HUES6 (cell line): ENCODE data around the gene CSPG4.
"Not testable (repeated sequence)": the region's sequence is repeated elsewhere in the genome, so short reads cannot be mapped to it uniquely, and the experiment has no call there.

Source experiments
- H3K27ac ChIP-seq: 2 replicates; pipeline ENCODE4 v1.7.0; 2013; ENCODE audit warnings: low read depth, mild to moderate bottlenecking, low read length, inconsistent platforms
- H3K27me3 ChIP-seq: 2 replicates; pipeline ENCODE4 v1.6.1; 2013; ENCODE audit warnings: low read length; ENCODE audit not compliant: control insufficient read depth, insufficient read depth
- H3K36me3 ChIP-seq: 2 replicates; pipeline ENCODE4 v1.6.1; 2013; ENCODE audit warnings: low read length; ENCODE audit not compliant: control insufficient read depth, insufficient read depth
- H3K4me1 ChIP-seq: 2 replicates; pipeline ENCODE4 v1.6.1; 2013; ENCODE audit warnings: low read length; ENCODE audit not compliant: control insufficient read depth, insufficient read depth
- H3K4me3 ChIP-seq: 2 replicates; pipeline ENCODE4 v1.5.1; 2013; ENCODE audit warnings: low read depth, low read length
- H3K9ac ChIP-seq: one replicate; pipeline ENCODE4 v1.6.1; 2013; ENCODE audit warnings: mild to moderate bottlenecking, low read length
- H3K9me3 ChIP-seq: 2 replicates; pipeline ENCODE4 v1.6.1; 2013; ENCODE audit warnings: low read depth, low read length; ENCODE audit not compliant: control insufficient read depth, insufficient read depth

CSPG4 gene

DNA sequence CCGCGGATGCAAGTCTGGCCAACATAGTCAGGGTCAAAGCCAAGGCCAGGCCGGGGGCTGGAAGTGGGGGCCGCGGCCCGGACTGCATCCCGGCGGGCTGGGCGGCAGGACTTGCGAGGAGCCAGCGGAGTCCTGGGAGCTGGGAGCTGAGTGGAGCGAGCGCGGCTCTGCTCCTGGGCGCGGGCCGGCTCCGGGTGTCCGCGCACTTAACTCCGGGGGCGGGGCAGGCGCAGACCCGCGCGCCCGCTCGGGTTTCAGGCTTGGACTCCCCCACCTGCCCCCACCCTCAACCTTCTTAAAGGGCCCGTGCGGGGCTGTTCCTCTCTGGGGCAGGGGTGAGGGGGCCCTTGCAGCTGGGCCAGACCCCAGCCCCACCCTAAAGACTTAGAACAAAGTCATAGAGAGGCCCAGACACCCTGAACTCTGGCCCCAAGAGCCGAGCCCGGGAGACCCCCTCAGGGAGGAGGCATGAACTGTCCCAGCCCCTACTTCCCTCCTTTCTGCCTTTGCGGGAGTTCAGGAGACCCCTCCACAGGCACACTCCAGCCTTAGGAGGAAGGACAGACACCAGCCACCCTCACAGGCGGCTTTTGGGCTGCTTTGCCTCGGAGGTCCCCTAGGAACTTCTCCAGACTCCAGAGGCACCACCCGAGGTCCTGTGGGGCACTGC lies at the start of gene CSPG4:
Gene CSPG4, minus strand, starts transcription at position 181 of the 670 bp plus-strand sequence. Its CDS starts 93 bp downstream, at position 88.
- Histone ChIP-seq H3K27ac (no peak within 1 kb of the TSS), H3K4me1 (peaks cover 14% of the 10 kb centered on the region), H3K9me3 (no peaks in the 10 kb centered on the region), H3K9ac (peak within 1 kb of the TSS; percentile 65), H3K36me3 (no peaks in the 10 kb centered on the region), H3K27me3 (peaks cover 9% of the 10 kb centered on the region), H3K4me3 (peak within 1 kb of the TSS; percentile 65)

GRCh38 chr15:75762357-75762718 lies 49.7 kb upstream of the CSPG4 start:
- H3K9me3 ChIP-seq, H3K4me1 ChIP-seq, H3K9ac ChIP-seq, H3K36me3 ChIP-seq, H3K4me3 ChIP-seq, H3K27me3 ChIP-seq, H3K27ac ChIP-seq: not testable (repeated sequence)

DNA sequence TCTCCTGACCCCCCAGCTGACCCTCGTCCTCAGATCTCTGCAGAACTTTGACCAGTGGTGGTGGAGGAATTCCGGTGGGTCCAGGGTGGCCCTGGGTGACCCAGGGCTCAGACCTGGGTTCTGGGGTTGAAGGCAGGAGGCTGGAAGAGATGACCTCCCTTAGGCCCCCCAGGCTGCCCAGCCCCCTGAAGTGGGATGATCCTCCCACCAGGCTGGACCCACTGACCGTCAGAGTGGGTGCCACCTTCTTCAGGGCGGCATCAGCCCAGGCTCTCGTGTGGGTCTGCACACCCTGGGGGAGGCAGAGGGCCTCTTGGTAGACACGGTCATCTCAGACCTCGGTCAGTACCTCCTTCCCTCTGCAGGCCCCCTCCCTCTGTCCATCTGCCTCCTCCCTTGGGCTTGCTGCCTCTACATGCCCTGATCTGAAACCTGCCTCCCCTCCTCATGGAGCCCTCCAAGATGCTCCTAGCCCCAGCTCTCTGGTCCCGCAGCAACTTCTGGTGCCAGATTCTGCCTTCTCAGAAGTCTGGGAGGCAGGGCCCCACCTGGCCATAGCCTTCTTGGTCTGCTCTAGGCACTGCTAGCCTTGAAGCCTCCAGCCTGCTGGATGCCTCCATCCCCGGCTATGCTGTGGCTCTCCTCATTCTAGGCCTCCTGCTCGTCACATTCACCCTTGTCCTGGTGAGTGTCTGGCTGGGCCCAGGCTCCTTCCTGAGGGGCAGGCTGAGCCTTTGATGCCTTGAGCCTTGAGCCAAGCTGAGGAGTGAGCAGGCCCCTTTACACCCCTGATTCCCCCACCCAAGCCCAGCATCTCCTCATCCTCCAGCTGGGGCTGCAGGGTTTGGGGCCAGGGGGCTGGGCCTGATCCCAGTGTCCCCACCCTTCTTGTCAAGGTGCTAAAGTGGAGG lies 49.1 kb upstream of the CSPG4 start:
- Histone ChIP-seq H3K9me3 (no peaks in the 10 kb centered on the region), H3K9ac (no peak overlapping the region), H3K36me3 (no peaks in the 10 kb centered on the region), H3K4me3 (no peak overlapping the region), H3K27me3 (no peaks in the 10 kb centered on the region), H3K27ac (no peak overlapping the region), H3K4me1 (peaks cover 6% of the 10 kb centered on the region; the same call in 1 of the 2 replicates)

DNA sequence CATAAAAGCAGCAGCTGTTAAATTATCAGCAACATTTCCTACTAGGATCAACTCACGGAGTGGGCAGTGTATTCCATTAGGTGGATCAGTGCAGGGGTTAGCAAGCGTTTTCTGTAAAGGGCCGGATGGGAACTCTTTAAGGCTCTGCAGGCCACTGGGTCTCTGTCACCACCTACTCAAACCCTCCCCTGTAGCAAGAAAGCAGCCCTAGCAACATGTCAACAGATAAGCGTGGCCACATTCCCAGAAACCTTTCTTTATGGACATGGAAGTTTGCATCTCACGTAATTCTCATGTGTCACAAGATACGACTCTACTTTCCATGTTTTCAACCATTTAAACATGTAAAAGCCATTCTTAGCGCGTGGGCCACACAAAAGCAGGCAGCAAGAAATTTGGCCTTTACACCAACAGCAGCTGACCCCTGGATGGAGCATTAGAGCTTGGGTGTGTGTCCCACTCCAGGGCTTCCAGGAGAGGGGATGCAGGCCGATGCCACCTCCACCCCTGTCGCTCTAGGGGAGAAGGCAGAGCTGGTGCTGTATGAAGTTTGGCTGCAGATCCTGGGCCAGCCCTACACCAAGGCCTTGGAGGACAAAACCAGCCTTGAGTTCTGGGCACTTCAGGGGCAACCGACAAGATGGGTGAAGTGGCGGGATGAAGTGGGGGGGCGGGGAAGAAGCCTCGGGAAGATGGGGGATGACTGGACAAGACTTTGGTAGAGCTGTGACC lies 48.2 kb upstream of the CSPG4 start:
- no peaks in the 10 kb centered on the region for H3K36me3 ChIP-seq
- H3K27ac ChIP-seq = no peak overlapping the region
- no peak overlapping the region for H3K4me3 ChIP-seq
- no peak overlapping the region for H3K9ac ChIP-seq
- H3K27me3 ChIP-seq = no peaks in the 10 kb centered on the region
- H3K4me1 ChIP-seq = peaks cover 6% of the 10 kb centered on the region; the same call in 1 of the 2 replicates
- H3K9me3 ChIP-seq = no peaks in the 10 kb centered on the region

- H3K27me3 ChIP-seq, H3K9ac ChIP-seq, H3K9me3 ChIP-seq, H3K4me1 ChIP-seq, H3K4me3 ChIP-seq, H3K36me3 ChIP-seq, H3K27ac ChIP-seq: not testable (repeated sequence)
Observed at GRCh38 chr15:75760131-75760520, 47.5 kb upstream of the CSPG4 start.

DNA sequence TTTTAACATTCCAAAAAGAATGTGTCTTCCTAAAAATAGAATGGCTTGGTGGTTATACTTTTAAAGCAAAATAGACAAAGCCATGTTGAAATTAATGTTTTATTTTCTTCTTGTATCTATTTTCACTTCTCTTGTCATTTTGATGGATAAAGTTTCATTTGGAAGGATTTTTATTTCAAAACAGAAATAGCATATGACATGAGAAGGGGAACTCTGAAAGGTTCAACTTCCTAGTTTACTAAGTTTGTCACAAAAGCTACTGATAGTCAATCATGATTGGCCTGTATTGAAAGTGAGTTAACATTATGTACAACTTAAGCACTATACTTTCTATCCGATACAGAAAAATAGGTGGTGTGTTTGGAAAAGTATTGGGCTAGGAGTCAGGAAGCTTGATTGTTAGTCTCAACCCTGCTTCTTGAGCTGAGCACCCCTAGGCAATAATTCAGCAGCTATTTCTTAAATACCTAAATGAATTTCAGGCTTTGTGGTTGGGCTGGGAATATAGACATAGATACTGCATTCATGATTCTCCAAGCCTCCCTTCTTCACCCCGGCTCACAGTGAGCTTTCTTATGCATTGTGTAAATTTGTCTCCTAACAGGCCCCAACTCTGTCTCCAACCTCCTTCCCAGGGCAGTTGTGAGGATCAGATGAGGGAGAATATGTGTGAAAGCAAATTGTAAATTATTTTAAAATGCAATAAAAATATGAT lies 46.9 kb upstream of the CSPG4 start:
- no peak overlapping the region for H3K9ac ChIP-seq
- peaks cover 6% of the 10 kb centered on the region; the same call in 1 of the 2 replicates for H3K4me1 ChIP-seq
- H3K36me3 ChIP-seq = no peaks in the 10 kb centered on the region
- H3K27me3 ChIP-seq = no peaks in the 10 kb centered on the region
- no peak overlapping the region for H3K27ac ChIP-seq
- no peaks in the 10 kb centered on the region for H3K9me3 ChIP-seq
- no peak overlapping the region for H3K4me3 ChIP-seq

DNA sequence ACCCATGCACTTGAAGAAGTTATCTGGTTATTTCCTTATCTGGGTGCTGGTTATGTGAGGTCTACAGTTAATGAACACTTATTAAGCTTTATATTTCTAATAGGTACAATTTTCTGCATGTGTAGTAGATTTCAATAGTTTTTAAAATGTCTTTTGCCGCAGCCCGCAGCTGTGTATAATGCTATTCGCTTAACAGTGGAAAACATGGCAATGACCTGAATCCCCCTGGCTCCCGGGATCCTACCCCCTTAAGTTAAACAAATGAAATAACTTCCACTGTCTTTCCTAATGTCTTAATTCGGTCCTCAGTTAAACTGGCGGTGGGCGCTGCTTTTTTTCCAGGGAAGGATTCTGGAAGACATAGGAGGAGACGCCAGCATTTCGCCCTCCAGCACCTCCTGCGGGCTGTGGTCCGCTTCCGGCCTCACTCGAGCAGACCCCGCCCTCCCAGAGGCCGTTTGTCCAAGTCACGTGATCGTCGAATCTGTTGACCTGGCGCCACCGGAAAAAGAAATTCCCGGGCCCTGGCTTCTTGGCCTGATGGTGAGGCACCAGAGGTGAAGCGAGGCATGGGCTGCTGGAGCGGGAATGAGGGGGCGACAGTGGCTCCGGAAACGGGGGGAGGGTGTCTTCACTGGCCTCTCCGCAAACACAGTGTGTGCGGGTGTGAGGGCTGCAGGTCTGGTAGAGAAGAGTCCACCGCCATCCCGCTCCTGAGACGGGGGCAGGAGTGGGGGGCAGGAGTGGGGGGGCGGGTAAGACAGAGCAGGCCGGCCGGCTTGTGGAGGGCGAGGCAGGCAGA lies 45.6 kb upstream of the CSPG4 start:
- H3K27me3 ChIP-seq = no peaks in the 10 kb centered on the region
- H3K4me1 ChIP-seq = peaks cover 6% of the 10 kb centered on the region; the same call in 1 of the 2 replicates
- no peaks in the 10 kb centered on the region for H3K36me3 ChIP-seq
- peak overlapping the region; percentile 75 for H3K9ac ChIP-seq
- H3K9me3 ChIP-seq = no peaks in the 10 kb centered on the region
- H3K4me3 ChIP-seq = peak overlapping the region; percentile 63
- peak overlapping the region; percentile 80 for H3K27ac ChIP-seq

DNA sequence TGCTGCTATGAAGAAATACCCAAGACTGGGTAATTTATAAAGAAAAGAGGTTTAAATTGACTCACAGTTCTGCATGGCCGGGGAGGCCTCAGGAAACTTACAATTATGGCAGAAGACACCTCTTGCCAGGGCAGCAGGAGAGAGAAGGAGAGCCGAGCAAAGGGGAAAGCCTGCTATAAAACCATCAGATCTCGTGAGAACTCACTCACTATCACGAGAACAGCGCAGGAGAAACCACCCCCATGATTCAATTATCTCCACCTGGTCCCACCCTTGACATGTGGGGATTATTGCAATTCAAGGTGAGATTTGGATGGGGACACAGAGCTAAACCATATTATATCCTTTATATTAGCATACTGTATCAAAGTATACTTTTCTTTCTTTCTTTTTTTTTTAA lies 42.2 kb upstream of the CSPG4 start:
- H3K4me1 ChIP-seq, H3K9ac ChIP-seq: not testable (repeated sequence)

DNA sequence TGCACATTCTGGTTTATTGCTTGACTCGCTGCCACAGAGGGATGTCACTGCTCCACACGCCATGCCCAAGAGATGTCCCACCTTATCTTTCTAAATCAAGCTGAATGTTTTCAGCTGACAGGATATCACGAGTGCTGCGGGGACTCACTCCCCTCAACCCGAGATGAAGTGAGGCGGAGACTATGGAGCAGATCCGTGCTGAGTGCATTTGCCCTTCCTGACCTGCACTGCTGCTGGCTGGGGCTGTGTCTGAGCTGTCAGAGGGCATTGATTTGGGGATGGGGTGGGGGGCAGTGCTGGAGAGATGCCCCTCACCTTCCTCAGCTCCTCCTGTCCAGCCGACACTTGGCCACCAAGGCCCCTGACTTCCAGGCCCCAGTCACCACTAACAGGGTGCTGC lies 40.5 kb upstream of the CSPG4 start:
- Histone ChIP-seq H3K9ac (no peak overlapping the region), H3K4me3 (no peak overlapping the region), H3K36me3 (no peaks in the 10 kb centered on the region), H3K27ac (no peak overlapping the region), H3K4me1 (peaks cover 6% of the 10 kb centered on the region; the same call in 1 of the 2 replicates), H3K27me3 (no peaks in the 10 kb centered on the region), H3K9me3 (no peaks in the 10 kb centered on the region)

More for the DNA sequence above, 42.2 kb upstream of the CSPG4 start:
- not testable (repeated sequence) for H3K4me3 ChIP-seq, H3K9me3 ChIP-seq, H3K27ac ChIP-seq, H3K36me3 ChIP-seq, H3K27me3 ChIP-seq

DNA sequence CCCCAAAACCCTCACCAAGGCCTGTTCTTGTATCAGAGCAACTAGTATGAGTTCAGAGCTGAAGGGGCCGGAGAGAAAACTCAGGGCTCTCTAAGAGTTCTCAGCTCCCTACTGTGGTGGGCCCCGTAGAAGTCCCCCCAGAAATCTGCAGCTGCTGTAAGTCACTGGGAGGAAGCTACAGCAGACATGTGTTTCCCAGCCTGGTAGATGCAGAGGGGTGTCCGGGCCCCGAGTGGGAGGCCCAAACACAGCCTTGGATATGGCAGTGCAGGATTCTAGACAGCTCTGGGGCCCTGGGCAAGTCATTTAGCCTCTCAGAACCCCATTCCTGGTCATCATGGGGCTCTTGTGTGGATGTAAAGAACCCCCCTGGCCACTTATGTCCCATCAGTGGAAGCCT lies 39.2 kb upstream of the CSPG4 start:
- no peaks in the 10 kb centered on the region for H3K36me3 ChIP-seq
- H3K9ac ChIP-seq = no peak overlapping the region
- H3K9me3 ChIP-seq = no peaks in the 10 kb centered on the region
- no peak overlapping the region for H3K27ac ChIP-seq
- no peak overlapping the region for H3K4me3 ChIP-seq
- H3K4me1 ChIP-seq = no peaks in the 10 kb centered on the region
- no peaks in the 10 kb centered on the region for H3K27me3 ChIP-seq
